ENCODE results near the gene PRPS1L1.

PRPS1L1 gene

DNA sequence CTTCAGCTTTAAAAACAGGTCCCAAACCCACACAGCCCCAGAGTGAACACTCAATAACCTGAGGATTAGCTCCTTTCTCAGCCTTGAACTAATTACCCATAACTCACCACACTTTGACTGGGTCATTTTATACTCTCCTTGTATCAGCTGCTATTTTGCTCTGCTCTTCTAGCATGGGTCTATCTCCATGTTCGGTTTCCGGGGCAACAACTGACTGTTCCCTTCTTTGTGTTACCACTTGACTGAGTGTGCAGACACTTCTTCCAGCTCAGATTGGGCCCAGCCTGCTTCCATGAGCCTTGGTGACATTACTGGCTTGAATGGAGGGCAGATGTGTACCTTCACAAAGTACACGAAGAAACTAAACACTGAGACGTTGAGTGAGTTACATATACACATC, 31.5 kb upstream of the PRPS1L1 start:
- no peak for DNase-seq

GRCh38 chr7:18053941-18054340, 26.3 kb upstream of the PRPS1L1 start:
- H3K9me3 ChIP-seq = no peaks in the 10 kb centered on the region
- intact Hi-C loops (cut with DNase I; ENCODE audit: low total_unique reads) = no loop called here
- no peak for DNase-seq
- H3K36me3 ChIP-seq = no peaks in the 10 kb centered on the region
- TF ChIP-seq, protein P1, sequence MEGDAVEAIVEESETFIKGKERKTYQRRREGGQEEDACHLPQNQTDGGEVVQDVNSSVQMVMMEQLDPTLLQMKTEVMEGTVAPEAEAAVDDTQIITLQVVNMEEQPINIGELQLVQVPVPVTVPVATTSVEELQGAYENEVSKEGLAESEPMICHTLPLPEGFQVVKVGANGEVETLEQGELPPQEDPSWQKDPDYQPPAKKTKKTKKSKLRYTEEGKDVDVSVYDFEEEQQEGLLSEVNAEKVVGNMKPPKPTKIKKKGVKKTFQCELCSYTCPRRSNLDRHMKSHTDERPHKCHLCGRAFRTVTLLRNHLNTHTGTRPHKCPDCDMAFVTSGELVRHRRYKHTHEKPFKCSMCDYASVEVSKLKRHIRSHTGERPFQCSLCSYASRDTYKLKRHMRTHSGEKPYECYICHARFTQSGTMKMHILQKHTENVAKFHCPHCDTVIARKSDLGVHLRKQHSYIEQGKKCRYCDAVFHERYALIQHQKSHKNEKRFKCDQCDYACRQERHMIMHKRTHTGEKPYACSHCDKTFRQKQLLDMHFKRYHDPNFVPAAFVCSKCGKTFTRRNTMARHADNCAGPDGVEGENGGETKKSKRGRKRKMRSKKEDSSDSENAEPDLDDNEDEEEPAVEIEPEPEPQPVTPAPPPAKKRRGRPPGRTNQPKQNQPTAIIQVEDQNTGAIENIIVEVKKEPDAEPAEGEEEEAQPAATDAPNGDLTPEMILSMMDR (IDR thresholded peaks at IDR 0.05) = no peak
- no peaks in the 10 kb centered on the region for H3K4me1 ChIP-seq
- H3K27me3 ChIP-seq = no peaks in the 10 kb centered on the region
- no peak overlapping the region for H3K27ac ChIP-seq
- H3K4me3 ChIP-seq = no peak overlapping the region

More for the DNA sequence above, 31.5 kb upstream of the PRPS1L1 start:
- Histone ChIP-seq H3K4me1 (no peaks in the 10 kb centered on the region), H3K4me3 (no peak overlapping the region), H3K27me3 (no peaks in the 10 kb centered on the region), H3K36me3 (no peaks in the 10 kb centered on the region), H3K9me3 (no peaks in the 10 kb centered on the region), H3K27ac (no peak overlapping the region)
- intact Hi-C loops (cut with DNase I; ENCODE audit: low total_unique reads) = no loop called here
- TF ChIP-seq, protein P1 (IDR thresholded peaks at IDR 0.05) = no peak

- intact Hi-C loops (cut with DNase I; ENCODE audit: low total_unique reads) = no loop called here
- TF ChIP-seq, protein P1 (IDR thresholded peaks at IDR 0.05) = no peak
- no peak overlapping the region for H3K4me3 ChIP-seq
- H3K36me3 ChIP-seq = no peaks in the 10 kb centered on the region
- no peak overlapping the region for H3K27ac ChIP-seq
- no peaks in the 10 kb centered on the region for H3K27me3 ChIP-seq
- DNase-seq = no peak
- no peaks in the 10 kb centered on the region for H3K4me1 ChIP-seq
- H3K9me3 ChIP-seq = no peaks in the 10 kb centered on the region
These were observed 25.7 kb upstream of the PRPS1L1 start for GRCh38 chr7:18053177-18053928.

DNA sequence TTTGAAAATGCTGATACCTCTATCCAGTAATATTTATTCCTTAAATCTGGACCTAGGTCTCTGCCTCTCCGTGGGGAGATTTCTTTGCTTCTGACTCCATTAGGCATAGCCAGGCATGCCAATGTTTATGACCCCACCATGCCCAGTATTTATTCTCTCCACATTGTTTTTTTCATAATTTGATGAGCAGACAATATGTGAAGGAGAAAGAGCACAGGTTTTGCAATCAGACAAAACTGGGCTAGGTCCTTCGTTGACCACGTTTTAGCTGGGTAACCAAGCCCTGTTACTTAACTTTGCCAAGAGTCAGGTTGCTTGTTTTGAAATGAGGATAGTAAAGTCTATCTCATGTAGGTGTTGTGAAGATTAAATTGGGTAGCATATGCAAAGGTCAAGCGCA, 21.6 kb upstream of the PRPS1L1 start:
- DNase-seq = no peak
- Histone ChIP-seq H3K4me3 (no peak overlapping the region), H3K4me1 (no peaks in the 10 kb centered on the region), H3K36me3 (no peaks in the 10 kb centered on the region), H3K27ac (no peak overlapping the region), H3K27me3 (no peaks in the 10 kb centered on the region), H3K9me3 (no peaks in the 10 kb centered on the region)
- TF ChIP-seq, protein P1 (IDR thresholded peaks at IDR 0.05) = no peak
- intact Hi-C loops (cut with DNase I; ENCODE audit: low total_unique reads) = no loop called here

DNA sequence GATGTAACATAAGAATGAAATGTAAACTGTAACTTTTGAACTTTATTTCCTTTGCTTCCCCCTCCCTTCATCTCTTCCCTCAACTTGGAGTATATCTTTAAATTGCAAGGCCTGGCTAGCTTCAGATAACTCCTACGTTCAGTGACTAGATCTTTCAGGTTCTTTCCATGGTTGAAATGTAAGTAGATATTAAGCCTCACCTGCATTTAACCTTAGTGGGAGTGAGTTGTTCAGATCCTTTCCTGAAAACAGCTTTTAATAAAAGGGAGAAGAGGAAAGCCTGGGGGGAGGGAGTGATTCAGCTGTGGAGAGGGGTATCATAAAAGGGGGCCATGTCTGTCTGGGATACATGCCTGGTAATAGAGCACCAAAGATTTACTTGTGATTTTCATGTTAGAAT, 19.0 kb upstream of the PRPS1L1 start:
- H3K4me1 ChIP-seq = no peaks in the 10 kb centered on the region
- intact Hi-C loops (cut with DNase I; ENCODE audit: low total_unique reads) = no loop called here
- H3K36me3 ChIP-seq = no peaks in the 10 kb centered on the region
- H3K4me3 ChIP-seq = no peak overlapping the region
- DNase-seq = no peak
- H3K27me3 ChIP-seq = no peaks in the 10 kb centered on the region
- TF ChIP-seq, protein P1 (IDR thresholded peaks at IDR 0.05) = no peak
- H3K27ac ChIP-seq = no peak overlapping the region
- H3K9me3 ChIP-seq = no peaks in the 10 kb centered on the region

Data from tibial artery (tissue), 4 donors.